NCI-H128 (cell line): ENCODE results near the gene BRSK1.

ENCODE experiments used
- DNase-seq: peaks from one replicate; lab custom pipeline; 2025; ENCODE audit not compliant: unreplicated experiment; lab: John Stamatoyannopoulos, UW

The BRSK1 gene

GRCh38 chr19:55303477-55303876 is 19.7 kb downstream of the BRSK1 start:
- no peak for DNase-seq

GRCh38 chr19:55304279-55304978 is 20.6 kb downstream of the BRSK1 start:
- no peak for DNase-seq

GRCh38 chr19:55304980-55305379 is 21.2 kb downstream of the BRSK1 start:
- no peak for DNase-seq

GRCh38 chr19:55305491-55305890 is 21.7 kb downstream of the BRSK1 start:
- DNase-seq: no peak

DNA sequence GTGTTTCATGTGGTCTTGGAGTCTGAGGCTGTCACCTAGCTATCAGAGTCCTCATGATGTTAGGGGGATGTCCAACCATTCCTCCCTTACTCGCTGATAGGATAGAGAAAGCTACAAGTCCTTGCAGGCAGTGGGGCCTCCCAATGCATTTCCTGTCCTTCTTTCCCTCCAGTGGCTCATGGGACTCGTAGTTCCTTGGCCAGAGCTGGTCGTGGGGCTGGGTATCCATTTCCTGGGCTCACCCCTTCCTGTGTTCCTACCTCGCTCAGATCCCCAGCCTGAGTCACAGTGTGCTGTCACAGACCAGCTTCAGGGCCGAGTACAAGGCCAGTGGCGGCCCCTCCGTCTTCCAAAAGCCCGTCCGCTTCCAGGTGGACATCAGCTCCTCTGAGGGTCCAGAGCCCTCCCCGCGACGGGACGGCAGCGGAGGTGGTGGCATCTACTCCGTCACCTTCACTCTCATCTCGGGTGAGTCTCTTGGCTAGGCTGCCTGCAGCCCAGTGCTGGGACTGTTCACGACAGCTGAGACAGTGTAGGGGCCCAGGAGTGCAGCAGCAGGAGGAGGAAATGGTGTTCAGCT is 22.3 kb downstream of the BRSK1 start:
- DNase-seq: no peak

DNA sequence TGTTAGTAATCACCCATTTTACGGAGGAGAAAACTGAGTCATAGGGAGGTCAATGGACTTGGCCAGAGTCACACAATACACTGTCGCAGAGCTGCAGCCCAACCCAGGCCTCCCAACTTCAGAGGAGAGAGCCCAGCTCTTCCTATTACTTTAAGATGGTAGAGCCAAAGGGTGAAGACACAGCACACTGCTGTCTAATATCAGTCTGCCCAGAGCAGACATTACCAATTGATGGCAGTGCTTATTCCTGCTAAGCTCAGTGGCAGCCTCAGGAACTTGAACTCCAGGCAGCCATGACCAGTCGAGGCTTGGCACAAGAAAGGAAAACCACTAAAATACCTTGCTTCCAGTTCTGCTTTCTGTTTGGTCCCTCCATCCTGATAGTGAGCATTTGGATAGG is 22.9 kb downstream of the BRSK1 start:
- no peak for DNase-seq

- DNase-seq: no peak
Observed at GRCh38 chr19:55308281-55308680, 24.5 kb downstream of the BRSK1 start.

- DNase-seq: no peak
Observed at GRCh38 chr19:55309448-55309847, 25.7 kb downstream of the BRSK1 start.

GRCh38 chr19:55310498-55310897 is 26.7 kb downstream of the BRSK1 start:
- DNase-seq: no peak

- no peak for DNase-seq
Observed at GRCh38 chr19:55311397-55311796, 27.6 kb downstream of the BRSK1 start.

- DNase-seq: no peak
Observed at GRCh38 chr19:55311797-55312196, 28.0 kb downstream of the BRSK1 start.

- no peak for DNase-seq
Observed at GRCh38 chr19:55312621-55313512, 29.1 kb downstream of the BRSK1 start.

DNA sequence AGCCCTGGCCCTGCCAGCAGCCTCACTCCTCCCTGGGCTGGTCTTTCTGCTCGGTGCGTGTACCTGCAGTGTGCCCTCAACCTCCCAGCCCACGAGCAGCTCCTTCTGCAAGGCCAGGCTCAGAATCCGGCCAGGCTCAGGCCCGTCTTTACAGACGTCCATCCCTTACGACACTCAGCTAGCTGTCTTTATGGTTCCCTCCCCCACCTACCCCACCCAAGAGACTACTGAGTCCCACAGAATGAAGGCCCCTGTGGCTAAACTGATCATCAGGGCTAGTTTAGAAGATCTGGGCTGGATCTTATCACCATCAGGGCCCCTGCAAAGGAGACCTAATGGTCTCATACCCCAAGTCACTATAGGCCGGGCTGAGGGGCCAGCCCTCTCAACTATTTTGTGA is 30.6 kb downstream of the BRSK1 start:
- no peak for DNase-seq

DNA sequence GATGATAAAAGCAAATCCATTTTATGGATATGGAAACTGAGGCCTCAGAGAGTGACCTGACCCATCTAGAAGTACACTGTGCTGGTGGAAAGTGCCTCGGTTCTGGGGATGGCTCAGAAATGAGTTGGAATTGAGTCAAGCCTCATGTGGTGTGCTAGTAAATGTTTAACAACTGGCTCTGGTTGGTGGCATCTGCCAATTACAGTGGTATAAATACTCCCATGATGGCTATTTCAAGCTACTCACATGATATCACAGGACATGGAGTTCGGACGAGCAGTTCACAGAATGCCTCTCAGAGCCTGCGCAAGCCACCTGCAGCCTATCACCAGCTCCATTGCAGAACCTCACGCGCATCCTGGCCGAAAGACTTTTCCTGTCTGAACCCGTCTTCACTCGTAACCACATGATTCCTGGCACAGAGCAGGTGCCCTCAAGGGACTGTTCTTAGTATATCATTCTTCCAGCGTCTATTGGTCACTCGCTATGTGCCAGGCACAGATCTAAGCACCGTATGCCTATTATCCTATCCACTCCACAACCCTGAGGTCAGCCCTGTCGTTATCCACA is 32.2 kb downstream of the BRSK1 start:
- no peak for DNase-seq

DNA sequence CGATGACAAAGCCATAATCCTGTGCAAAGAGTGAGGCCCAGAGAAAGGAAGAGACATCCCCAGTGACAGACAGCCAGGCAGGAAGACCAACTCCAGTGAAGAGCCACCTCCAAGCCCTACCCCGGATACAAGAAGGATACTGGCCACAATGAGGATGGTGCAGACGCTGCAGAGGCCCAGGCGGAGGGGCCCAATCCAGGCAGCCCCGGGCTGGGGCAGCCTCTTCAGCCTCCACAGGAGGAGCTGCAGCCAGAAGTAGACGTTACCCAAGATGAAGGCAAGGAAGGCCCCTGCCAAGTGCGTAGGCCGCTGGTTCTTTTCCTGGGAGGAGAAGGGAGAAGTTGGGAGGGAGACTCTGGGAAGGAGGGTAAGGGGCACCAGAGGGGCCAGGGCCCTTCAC is 32.8 kb downstream of the BRSK1 start:
- no peak for DNase-seq

- no peak for DNase-seq
Observed at GRCh38 chr19:55319785-55320184, 36.0 kb downstream of the BRSK1 start.

GRCh38 chr19:55320844-55321419 is 37.1 kb downstream of the BRSK1 start:
- DNase-seq: no peak

DNA sequence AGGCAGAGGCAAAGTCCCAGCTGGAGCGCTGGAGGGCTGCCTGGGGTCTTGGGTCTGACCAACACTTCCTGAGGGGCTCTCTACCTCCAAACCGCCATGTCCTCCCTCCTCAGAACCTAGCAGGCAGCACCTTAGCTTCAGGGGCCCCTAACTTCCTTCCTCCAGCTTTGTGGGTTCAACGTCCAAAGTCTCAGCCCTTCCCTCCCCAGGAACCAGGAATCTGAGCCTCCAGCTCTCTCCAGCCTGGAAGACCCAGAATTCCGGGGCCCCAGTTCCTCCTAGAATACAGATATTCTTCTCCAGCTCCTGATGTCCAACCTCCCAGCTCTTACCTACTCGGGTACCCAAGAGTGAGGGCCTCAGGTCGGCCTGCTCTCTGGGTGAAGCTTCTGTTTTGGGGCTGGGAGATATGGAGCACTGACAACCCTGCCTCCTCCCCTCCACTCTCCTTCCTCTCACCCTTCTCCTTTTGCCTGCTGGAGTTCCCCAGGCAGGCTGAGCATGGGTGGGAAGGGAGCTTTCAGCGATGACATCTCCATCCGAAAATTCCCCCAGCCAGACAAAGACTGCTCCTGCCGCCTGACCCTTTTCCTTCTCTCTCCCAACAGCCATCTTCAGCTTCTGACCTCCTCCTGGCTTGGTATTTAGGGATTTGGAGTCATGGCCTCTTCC is 37.8 kb downstream of the BRSK1 start:
- no peak for DNase-seq

DNA sequence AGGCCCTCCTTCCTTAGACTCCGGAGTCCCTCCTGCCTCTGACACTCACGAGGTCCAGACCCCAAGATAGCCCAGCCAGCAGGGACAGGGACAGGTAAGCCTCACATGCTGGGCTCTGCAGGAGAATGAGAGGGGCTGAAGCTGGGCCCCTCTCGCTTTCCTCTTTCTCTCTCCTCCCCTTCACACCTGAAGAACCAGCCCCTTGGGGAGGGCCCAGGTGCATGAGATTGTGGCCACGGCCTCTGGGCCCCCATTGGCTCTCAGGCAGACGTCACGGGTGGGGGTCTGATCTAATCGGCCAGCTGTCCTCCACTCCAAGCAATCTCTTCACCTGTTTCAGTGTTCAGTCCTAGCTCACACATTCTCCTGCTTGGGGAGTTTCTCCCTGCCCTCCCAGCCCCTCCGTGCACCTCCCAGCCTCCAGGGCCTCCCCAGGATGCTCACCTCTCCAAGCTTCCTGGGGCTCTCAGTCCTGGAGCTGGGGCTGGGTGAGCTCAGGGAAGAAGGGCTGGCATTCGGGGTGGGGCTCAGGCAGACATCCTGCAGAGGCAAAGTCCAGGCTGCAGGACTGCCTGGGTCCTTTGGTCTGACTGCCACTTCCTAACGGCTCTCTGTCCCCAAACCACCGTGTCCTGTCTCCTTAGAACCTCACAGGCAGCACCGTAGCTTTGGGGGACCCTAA is 38.5 kb downstream of the BRSK1 start:
- no peak for DNase-seq

GRCh38 chr19:55324662-55325061 is 40.9 kb downstream of the BRSK1 start:
- no peak for DNase-seq
